AG04450 (cell line): Measurements from ENCODE around the gene ADAMTS2. TPM values are rescaled to one million over a fixed set of nuclear protein-coding genes. Genes with fewer than 3 reads are reported as not detected.
A peak's percentile ranks its signal among the peaks of the same experiment; 100 is the strongest.

ENCODE experiments used
- CTCF ChIA-PET: fragments of 300-600, 350-600 bp; formaldehyde crosslinking; extraction: SDS; loops from one replicate; lab custom pipeline; 2022; ENCODE audit warnings: antibody characterized with exemption, inconsistent platforms; lab: Charles Lee
- POLR2A ChIA-PET: fragments of 350-600 bp; formaldehyde crosslinking; extraction: SDS; loops from one replicate; lab custom pipeline; 2021; ENCODE audit warnings: antibody characterized with exemption, inconsistent platforms; lab: Yijun Ruan, JAX
- DNase-seq: peaks from one replicate; pipeline ENCODE4 v3.0.0-alpha.2; 2011; ENCODE audit warnings: low read depth, low spot score
- H3K27ac ChIP-seq: one replicate; pipeline ENCODE4 v1.5.1; 2012; ENCODE audit warnings: low read depth, low read length, control low read depth
- H3K27me3 ChIP-seq: one replicate; pipeline ENCODE4 v1.6.0; 2012; ENCODE audit warnings: low read length; ENCODE audit not compliant: control insufficient read depth, insufficient read depth
- H3K4me3 ChIP-seq: 2 replicates; pipeline ENCODE4 v1.5.1; 2011; ENCODE audit warnings: mild to moderate bottlenecking, low read depth, low read length, control low read depth
- H3K9me3 ChIP-seq: 2 replicates; pipeline ENCODE4 v1.5.1; 2012; ENCODE audit warnings: low read length; ENCODE audit not compliant: control insufficient read depth, insufficient read depth
- polyA plus RNA-seq: library from polyadenylated mRNA; depleted of rRNA; stranded (reverse); fragments of >200 nt; gene quantifications from 2 replicates; pipeline ENCODE4 v1.2.3, GENCODE V29; 2011
- TF ChIP-seq, protein P1 (sequence below): IDR thresholded peaks from 2 replicates; pipeline ENCODE4 v1.5.1; 2011; ENCODE audit warnings: low read depth, low read length, control low read depth, inconsistent platforms

The ADAMTS2 gene
- polyA plus RNA-seq, 1 experiment, result 22.6 TPM

DNA sequence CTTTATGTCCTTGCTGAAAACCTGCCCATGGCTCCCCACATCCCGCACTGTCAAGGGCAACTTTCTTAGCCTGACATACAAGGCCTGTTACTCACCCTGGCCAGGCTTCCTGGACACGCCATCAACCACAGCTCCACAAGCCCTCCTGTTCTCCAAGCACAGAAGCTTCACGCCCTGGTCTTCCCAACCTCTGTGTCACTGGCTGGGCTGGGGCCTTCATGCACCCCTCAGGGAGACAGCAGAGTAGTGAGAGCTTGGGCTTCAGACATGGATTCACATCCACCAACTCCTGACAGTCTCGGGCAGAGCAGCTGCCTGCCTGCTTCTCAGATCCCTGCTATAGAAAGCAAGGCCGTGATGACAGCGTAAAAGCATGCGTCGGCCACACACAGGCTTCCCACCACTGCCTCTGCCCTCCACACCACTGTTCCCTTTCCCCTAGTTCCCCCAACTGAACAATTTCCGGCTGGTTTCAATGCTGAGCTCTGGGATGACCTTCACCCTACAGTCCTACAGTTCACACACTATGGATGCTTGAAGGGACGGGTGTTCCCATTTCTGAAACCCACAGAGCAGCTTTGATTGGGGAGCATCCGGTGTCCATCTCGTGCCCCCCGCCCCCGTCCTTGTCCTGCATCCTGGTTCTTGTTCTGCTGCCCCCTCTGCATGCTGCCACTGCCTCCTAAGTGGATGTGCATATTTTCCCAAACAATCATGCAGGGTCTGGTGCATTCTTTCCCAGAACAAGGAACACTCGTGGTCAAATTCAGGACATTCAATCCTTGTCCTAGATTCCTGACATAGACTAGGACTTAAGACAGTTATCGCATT is 33.4 kb upstream of the ADAMTS2 start:
- peak; percentile 15 for DNase-seq
- H3K4me3 ChIP-seq, result no peak overlapping the region
- peaks cover 29% of the 10 kb centered on the region; the same call in 1 of the 2 replicates for H3K9me3 ChIP-seq
- CTCF ChIA-PET, result no interaction called here
- H3K27ac ChIP-seq, result peak overlapping the region; percentile 21
- TF ChIP-seq, protein P1, sequence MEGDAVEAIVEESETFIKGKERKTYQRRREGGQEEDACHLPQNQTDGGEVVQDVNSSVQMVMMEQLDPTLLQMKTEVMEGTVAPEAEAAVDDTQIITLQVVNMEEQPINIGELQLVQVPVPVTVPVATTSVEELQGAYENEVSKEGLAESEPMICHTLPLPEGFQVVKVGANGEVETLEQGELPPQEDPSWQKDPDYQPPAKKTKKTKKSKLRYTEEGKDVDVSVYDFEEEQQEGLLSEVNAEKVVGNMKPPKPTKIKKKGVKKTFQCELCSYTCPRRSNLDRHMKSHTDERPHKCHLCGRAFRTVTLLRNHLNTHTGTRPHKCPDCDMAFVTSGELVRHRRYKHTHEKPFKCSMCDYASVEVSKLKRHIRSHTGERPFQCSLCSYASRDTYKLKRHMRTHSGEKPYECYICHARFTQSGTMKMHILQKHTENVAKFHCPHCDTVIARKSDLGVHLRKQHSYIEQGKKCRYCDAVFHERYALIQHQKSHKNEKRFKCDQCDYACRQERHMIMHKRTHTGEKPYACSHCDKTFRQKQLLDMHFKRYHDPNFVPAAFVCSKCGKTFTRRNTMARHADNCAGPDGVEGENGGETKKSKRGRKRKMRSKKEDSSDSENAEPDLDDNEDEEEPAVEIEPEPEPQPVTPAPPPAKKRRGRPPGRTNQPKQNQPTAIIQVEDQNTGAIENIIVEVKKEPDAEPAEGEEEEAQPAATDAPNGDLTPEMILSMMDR, result no peak
- POLR2A ChIA-PET, result no interaction called here
- H3K27me3 ChIP-seq, result no peaks in the 10 kb centered on the region

DNA sequence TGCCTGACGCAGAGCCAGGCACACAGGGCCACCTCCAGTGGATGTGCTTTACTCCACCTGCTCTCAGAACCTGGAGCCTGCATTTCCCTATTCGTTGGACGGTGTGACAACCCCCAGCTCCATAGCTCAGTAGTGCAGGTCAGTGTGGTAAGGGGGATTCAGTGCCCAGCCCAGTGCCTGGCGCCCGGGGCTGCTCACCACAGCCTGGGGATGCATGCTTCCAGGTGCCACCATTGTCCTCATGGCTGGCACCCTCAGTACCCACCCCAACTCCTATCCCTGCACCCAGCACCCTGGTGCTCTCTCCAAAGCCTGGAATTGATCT is 32.8 kb upstream of the ADAMTS2 start:
- CTCF ChIA-PET, result interaction anchor here (0.5 kb wide), 1 partner anchor 1302 kb away, joined by 3 read pairs; no protein-coding TSS in a partner anchor
- Histone ChIP-seq H3K27ac (peak overlapping the region; percentile 21), H3K9me3 (peaks cover 25% of the 10 kb centered on the region; the same call in 1 of the 2 replicates), H3K4me3 (no peak overlapping the region), H3K27me3 (no peaks in the 10 kb centered on the region)
- POLR2A ChIA-PET, result no interaction called here
- no peak for DNase-seq
- TF ChIP-seq, protein P1, result no peak

DNA sequence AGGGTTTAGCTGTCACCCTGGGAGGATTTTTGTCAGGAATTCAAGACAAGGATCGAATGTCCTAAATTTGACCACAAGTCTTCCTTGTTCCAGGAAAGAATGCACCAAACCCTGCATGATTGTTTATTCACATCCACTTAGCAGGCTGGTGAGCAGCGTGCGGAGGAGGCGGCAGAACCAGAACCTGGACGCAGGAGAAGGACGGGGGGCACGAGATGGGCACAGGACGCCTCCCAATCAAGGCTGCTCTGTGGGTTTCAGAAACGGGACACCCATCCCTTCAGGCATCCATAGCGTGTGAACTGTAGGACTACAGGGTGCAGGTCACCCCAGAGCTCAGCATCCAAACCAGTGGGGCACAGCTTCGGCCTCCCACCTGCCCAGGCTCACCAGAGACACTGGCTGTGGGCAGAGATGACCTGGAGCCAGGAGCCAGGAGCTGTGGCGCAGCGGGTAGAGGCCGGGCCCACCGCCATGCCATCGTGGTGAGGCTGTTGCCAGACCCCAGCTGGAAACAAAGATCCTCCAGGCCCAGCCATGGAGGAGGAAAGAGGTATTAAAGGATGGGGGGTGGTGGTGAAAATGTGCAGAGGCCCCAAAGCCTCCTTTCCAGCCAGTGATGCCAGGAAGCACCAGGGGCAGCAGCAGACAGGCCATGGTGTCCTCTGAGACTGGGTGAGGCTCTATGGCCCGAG is 32.3 kb upstream of the ADAMTS2 start:
- POLR2A ChIA-PET, result no interaction called here
- Histone ChIP-seq H3K27ac (no peak overlapping the region), H3K4me3 (no peak overlapping the region), H3K9me3 (peaks cover 24% of the 10 kb centered on the region; the same call in 1 of the 2 replicates), H3K27me3 (no peaks in the 10 kb centered on the region)
- DNase-seq, result no peak
- TF ChIP-seq, protein P1, result no peak
- CTCF ChIA-PET, result interaction anchor here (0.5 kb wide), 1 partner anchor 1301 kb away, joined by 3 read pairs; no protein-coding TSS in a partner anchor

DNA sequence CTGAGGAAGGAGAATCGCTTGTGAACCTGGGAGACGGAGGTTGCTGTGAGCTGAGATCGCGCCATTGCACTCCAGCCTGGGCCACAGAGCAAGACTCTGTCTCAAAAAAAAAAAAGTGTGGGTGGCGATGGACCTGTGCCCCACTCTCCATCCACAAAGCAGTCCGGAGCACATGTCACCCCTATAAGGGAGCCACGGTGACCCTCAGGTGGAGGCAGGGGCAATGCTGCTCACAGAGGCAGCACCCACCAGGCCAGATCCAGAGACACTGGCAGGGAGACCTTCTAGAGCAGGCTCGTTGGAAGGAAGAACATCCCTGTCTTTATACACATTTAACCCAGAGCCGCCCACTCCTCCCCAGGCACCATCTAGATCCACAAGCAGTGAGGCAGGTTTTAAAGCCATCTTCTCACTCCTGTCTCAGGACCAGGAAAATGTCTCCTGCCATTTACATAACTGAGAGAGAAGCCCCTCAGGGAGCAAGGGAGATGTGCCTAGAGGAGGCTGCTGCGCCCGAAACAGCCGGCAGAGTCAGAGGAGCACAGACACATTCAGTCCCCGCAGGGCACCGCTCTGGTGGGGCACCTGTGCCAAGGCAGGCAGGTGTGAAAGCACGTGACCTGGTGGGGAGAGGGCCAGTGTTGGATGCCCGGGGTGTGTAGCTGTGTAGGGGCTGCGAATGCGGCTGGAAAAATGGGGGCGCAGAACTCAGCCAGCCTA is 31.6 kb upstream of the ADAMTS2 start:
- POLR2A ChIA-PET, result no interaction called here
- no peak for DNase-seq
- Histone ChIP-seq H3K27ac (no peak overlapping the region), H3K4me3 (no peak overlapping the region), H3K27me3 (no peaks in the 10 kb centered on the region), H3K9me3 (peaks cover 24% of the 10 kb centered on the region; the same call in 1 of the 2 replicates)
- TF ChIP-seq, protein P1, result no peak
- CTCF ChIA-PET, result no interaction called here
